Glomerular visceral epithelial cell (primary cell): ENCODE results near the gene SMIM27.
"Not testable (repeated sequence)": the region's sequence is repeated elsewhere in the genome, so short reads cannot be mapped to it uniquely, and the experiment has no call there.

Experiments used
- DNase-seq: peaks from one replicate; pipeline ENCODE4 v3.0.0-alpha.2; 2016; ENCODE audit errors: extremely low spot score

Gene SMIM27

GRCh38 chr9:32552172-32552872 is at the start of gene SMIM27, which contains the start of gene TOPORS:
TSS of gene SMIM27 (plus strand) at chr9:32552327. CDS start at chr9:32552435, 108 bp downstream.
TSS of gene TOPORS (minus strand) at chr9:32552586. CDS start at chr9:32552436, 150 bp downstream.
- peak; percentile 91 for DNase-seq

- DNase-seq = peak; percentile 25
Measured at GRCh38 chr9:32502464-32502863, 49.7 kb upstream of the SMIM27 start.

GRCh38 chr9:32503008-32503407 is 49.1 kb upstream of the SMIM27 start:
- no peak for DNase-seq

GRCh38 chr9:32508728-32509127 is 43.4 kb upstream of the SMIM27 start:
- no peak for DNase-seq

- no peak for DNase-seq
Measured at GRCh38 chr9:32516241-32516640, 35.9 kb upstream of the SMIM27 start.

- DNase-seq = no peak
Measured at GRCh38 chr9:32518276-32518675, 33.9 kb upstream of the SMIM27 start.

- no peak for DNase-seq
Measured at GRCh38 chr9:32523910-32524309, 28.2 kb upstream of the SMIM27 start.

- DNase-seq = not testable (repeated sequence)
Measured at GRCh38 chr9:32524558-32524891, 27.6 kb upstream of the SMIM27 start.

- DNase-seq = peak; percentile 22
Measured at GRCh38 chr9:32524892-32525708, 27.0 kb upstream of the SMIM27 start.

- no peak for DNase-seq
Measured at GRCh38 chr9:32525709-32526030, 26.5 kb upstream of the SMIM27 start.

- DNase-seq = peak; percentile 95
Measured at GRCh38 chr9:32526041-32526706, 26.0 kb upstream of the SMIM27 start, which contains the start of gene RIGI. TSS of gene RIGI (minus strand) at chr9:32526196. CDS start at chr9:32526166, 30 bp downstream.

GRCh38 chr9:32526707-32527048 is 25.4 kb upstream of the SMIM27 start:
- no peak for DNase-seq

GRCh38 chr9:32533336-32533735 is 18.8 kb upstream of the SMIM27 start:
- DNase-seq = no peak

GRCh38 chr9:32533816-32534215 is 18.3 kb upstream of the SMIM27 start:
- no peak for DNase-seq

GRCh38 chr9:32543047-32543446 is 9.1 kb upstream of the SMIM27 start:
- DNase-seq = no peak

- DNase-seq = no peak
Measured at GRCh38 chr9:32545884-32546283, 6.2 kb upstream of the SMIM27 start.

- DNase-seq = not testable (repeated sequence)
Measured at GRCh38 chr9:32548213-32548612, 3.9 kb upstream of the SMIM27 start.

- peak; percentile 49 for DNase-seq
Measured at GRCh38 chr9:32550150-32550561, 2.0 kb upstream of the SMIM27 start.

- DNase-seq = peak; percentile 94
Measured at GRCh38 chr9:32550562-32551275, 1.4 kb upstream of the SMIM27 start.

GRCh38 chr9:32551276-32552051 is 663 bp upstream of the SMIM27 start:
- DNase-seq = peak; percentile 59

GRCh38 chr9:32554107-32554506 is 2.0 kb downstream of the SMIM27 start:
- DNase-seq = no peak
